Adrenal gland (tissue), 5 donors: ENCODE measurements around the gene TMED7.

Source experiments
- CTCF ChIP-seq, 6 experiments: fragments of 450-650 bp in 4 of 6; fragments of 200-600 bp in 2 of 6; sonication (generic) in 1 of 6; IDR thresholded peaks; 1 replicate in 5 of 6; 2 replicates in 1 of 6; pipeline versions ENCODE4 v1.5.1 to v1.8.0; 2016 to 2021; ENCODE audit warnings: antibody characterized with exemption in 6 of 6, mild to moderate bottlenecking in 2 of 6, moderate library complexity in 1 of 6
- POLR2A ChIP-seq, 2 donors: fragments of 450-650 bp; IDR thresholded peaks; one replicate each; pipeline ENCODE4 v1.6.1; 2017; ENCODE audit warnings: antibody characterized with exemption in 2 of 2, mild to moderate bottlenecking in 2 of 2, moderate library complexity in 1 of 2
- donor health status: DM: no; HTN: no; CAD: no.

GRCh38 chr5:115616472-115616871 lies 9.4 kb downstream of the TMED7 start:
- TF ChIP-seq CTCF (IDR thresholded peaks at IDR 0.05) (no peak), POLR2A (IDR thresholded peaks at IDR 0.05) (no peak)
